DND-41 (cell line): ENCODE results near the gene WDR81.

Experiments used
- EZH2 ChIP-seq: IDR thresholded peaks from 3 replicates; pipeline ENCODE4 v1.6.1; 2012; ENCODE audit warnings: borderline replicate concordance, low read depth, mild to moderate bottlenecking, moderate library complexity, low read length, inconsistent platforms; ENCODE audit not compliant: severe bottlenecking
- TF ChIP-seq, protein P1 (sequence below): IDR thresholded peaks from 2 replicates; pipeline ENCODE4 v1.5.1; 2012; ENCODE audit warnings: borderline replicate concordance, low read length, moderate library complexity, mild to moderate bottlenecking; ENCODE audit not compliant: poor library complexity, severe bottlenecking; ENCODE audit errors: extremely low read depth

DNA sequence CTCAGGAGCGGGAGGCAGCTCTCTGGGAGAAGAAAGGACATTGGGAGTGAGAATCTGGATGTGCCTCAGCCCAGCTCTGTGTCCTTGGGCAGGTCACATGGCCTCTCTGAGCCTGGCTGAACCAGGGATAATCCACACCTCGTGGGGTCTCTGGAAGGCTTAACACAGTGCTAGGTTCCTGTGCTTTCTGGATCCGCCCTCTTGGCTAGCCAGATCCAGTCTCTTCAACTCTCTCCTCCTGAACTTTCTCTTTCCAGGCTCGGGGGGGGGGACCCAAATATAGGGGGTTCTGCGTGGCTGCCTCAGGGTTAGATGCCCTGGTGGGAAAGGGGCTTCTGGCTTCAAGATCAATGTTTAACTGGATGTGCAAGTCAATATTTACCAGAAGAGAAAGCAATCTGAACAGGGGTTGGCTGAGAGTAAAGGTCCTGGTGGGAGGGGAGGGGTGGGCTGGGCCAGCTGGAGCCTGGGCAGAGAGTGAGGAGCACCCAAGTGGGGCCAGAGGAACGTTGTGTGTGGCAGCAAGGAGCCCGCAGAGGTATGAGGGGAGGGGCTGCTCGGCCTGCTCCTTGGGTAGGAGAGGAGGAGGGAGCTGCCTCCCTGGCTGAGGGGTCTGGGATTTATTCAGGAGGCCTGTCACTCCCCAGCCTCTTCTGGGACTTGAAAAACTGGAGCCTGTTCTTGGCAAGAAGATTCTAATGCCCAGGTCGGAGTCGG is 18.0 kb downstream of the WDR81 start, which contains the start of gene SERPINF2:
- TF ChIP-seq, protein P1, sequence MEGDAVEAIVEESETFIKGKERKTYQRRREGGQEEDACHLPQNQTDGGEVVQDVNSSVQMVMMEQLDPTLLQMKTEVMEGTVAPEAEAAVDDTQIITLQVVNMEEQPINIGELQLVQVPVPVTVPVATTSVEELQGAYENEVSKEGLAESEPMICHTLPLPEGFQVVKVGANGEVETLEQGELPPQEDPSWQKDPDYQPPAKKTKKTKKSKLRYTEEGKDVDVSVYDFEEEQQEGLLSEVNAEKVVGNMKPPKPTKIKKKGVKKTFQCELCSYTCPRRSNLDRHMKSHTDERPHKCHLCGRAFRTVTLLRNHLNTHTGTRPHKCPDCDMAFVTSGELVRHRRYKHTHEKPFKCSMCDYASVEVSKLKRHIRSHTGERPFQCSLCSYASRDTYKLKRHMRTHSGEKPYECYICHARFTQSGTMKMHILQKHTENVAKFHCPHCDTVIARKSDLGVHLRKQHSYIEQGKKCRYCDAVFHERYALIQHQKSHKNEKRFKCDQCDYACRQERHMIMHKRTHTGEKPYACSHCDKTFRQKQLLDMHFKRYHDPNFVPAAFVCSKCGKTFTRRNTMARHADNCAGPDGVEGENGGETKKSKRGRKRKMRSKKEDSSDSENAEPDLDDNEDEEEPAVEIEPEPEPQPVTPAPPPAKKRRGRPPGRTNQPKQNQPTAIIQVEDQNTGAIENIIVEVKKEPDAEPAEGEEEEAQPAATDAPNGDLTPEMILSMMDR = no peak
- no peak for TF ChIP-seq EZH2
